Left renal cortex interstitium (tissue), 4 donors: ENCODE results near the gene CHEK1. TPM values are rescaled to one million over a fixed set of nuclear protein-coding genes. Genes with fewer than 3 reads are reported as not detected.
"Not testable (repeated sequence)": the region's sequence is repeated elsewhere in the genome, so short reads cannot be mapped to it uniquely, and the experiment has no call there.

ENCODE experiments used
- DNase-seq, 4 donors: peaks; one replicate each; pipeline ENCODE4 v3.0.0-alpha.2; 2013; ENCODE audit warnings: low read depth in 4 of 4, low spot score in 2 of 4, missing footprints in 1 of 4
- polyA plus RNA-seq, 4 donors: library from polyadenylated mRNA; unstranded; fragments of 120-200 nt; gene quantifications; one replicate each; pipeline ENCODE4 v1.2.1, GENCODE V29; 2013; ENCODE audit not compliant: insufficient read length in 4 of 4

CHEK1 gene
- polyA plus RNA-seq, 4 donors, result 25.4 to 29.6 (median 27.2) TPM

DNA sequence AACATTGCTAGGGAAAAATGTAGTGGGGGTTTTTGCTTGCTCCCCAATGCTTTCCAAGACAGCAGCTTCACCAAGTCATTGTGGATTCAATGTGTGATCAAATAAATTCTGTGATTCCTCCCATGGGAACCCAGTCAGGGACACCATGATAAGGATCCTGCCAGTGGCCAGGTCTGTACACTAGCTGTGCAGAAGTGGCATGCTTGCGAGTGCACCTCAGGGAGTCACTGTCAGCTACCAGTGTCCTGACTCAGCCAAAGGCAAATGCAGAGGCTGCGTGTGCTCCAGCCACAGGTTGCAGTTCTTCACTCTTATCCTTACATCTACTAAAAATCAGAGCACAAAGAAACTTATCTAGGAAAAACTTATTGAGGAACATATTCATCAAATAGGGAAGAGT is 65.0 kb downstream of the CHEK1 start:
- DNase-seq, result no peak

DNA sequence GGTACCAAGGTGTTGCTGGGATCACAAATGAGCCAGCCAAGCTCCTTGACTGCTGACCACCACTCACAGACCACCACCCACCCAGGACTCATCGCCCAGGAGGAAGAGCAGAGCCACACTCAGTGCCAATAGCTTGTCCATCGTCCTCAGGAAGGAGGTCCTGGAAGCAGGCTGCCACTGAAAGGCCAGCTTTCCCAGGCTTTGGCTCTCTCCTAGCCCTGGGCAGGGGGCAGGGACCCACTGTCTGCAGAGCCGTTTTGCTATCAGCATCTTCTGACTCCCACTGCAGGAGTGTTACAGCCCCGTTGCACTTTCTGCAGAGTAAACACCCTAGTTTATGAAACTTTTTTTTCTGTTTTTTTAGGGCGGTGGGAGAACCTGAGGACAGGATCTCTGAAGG is 67.9 kb downstream of the CHEK1 start:
- DNase-seq, result no peak

DNA sequence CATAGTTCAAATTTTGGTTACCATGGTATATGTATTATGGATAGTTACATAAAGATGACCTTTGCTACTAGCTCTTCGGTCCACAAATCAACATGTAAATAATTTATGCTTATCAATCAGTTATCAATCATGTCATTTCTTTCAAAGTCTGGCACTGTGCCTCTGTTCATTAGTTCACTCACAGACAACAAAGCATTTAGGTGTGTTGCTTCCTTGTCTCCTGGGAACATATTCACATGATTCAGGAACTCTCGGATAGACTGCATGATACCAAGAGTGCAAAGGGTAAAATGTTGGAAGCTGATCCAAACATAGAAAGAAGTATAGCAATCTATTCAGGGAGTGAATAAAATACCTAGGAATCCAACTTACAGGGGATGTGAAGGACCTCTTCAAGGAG is 70.0 kb downstream of the CHEK1 start:
- no peak for DNase-seq

DNA sequence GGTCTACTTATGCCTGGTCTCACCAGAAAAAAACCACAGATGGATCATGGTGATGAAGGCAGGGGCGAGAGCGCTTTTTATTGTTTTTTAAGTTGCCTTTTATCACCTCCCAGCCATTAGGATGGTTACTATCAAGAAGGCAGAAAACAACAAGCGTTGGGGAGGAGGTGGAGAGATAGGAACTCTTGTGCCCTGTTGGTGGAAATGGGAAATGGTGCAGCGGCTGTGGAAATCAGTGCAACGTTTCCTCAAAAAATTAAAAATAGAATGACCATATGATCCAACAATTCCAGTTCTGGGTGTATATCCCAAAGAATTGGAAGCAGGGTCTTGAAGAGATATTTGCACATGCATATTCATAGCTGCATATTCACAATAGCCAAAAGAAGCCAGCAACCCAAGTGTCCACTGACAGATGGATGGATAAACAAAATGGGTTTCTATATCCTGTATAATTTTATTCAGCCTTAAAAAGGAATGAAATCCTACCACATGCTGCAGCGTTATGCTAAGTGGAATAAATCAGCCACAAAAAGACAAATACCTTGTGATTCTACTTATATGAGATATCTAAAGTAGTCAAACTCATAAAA is 76.2 kb downstream of the CHEK1 start:
- no peak for DNase-seq

DNA sequence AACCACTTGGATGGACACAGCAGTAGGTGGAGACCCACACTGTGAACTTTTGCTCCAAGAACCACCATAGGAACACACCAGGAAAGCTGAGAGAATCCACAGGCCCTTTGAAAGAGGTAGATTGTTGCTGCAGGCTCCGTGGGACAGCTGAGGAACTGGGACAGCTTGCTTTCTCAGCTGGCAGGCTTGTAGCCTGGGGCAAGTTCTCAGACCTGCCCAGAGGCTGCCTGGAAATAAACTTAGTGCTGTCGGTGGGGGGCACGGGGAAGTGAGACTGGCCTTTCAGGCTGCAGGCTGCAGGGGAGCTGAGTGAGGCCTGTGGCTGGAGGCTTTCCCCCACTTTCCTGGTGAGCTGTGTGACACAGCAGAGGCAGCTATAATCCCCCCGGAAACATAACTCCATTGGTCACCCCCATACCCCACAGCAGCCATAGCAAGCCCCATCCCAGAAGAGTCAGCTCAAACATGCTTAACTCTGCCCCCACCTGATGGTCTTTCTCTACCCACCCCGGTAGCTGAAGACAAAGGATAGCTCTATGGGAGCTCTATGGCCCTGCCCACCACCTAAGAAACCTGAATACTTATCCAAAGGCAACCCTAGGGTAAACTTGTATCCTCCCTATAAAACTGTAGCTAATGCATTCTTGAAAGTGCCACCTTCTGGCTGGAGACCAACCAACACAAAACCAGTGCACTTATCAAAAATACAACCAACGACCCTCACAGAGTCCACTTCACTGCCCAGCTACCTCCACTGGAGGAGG is 77.1 kb downstream of the CHEK1 start:
- DNase-seq, result no peak

DNA sequence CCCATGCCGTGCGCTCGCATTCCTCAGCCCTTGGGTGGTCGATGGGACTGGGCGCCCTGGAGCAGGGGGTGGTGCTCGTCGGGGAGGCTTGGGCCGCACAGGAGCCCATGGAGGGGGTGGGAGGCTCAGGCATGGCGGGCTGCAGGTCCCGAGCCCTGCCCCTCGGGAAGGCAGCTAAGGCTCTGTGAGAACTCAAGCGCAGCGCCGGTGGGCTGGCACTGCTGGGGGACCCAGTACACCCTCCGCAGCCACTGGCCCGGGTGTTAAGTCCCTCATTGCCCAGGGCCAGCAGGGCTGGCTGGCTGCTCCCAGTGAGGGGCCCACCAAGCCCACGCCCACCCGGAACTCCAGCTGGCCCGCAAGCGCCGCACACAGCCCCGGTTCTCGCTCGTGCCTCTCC is 79.7 kb downstream of the CHEK1 start:
- not testable (repeated sequence) for DNase-seq

DNA sequence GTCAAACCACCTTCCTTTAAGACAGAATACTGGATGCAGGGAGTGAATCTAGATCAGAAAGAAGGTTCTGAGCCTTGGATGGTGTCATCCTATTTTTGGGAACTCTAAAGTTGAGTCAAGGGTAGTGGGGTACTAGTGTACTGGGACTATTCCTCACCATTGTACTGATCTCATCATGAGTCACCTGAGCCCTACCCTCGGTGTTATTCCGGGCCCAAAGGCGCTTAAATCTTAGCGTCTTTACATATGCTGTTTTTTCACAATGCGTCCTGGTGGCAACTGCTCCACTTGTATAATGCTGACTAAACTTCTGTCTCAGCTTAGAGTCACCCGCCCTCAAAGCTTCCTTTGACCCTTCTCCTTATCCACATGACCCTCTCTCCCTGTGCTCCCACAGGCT is 95.8 kb downstream of the CHEK1 start:
- no peak for DNase-seq

DNA sequence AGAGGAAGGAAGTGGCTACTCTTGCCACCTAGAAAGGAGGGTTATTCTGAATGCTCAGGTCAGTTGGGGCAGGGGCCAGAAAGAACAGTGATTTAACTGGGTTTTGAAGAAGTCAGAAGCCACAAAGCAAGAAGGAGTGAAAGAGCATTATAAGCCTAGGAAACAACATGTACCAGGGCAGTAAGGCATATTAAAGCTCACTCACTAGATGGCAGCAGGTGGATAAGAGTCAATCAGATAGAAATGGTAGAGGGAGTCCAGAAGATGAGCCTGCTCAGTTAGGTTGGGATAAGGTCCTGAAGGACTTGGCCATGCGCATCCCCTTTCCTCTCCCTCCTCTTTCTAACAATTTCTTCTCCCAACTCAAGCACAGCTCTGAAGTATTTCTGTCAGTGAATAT is 99.2 kb downstream of the CHEK1 start:
- DNase-seq, result no peak

Other genes starting within 250 kb of the CHEK1 start
- gene FEZ1, start 128.9 kb upstream of the CHEK1 start, polyA plus RNA-seq, result 10 to 100 TPM in 2 of 4 donors, 1 to 10 TPM in 2; 8.1 to 12.1 (median 9.9) TPM
- 100 to 1,000 TPM; 108 to 131 (median 110) TPM for gene EI24, start 55.7 kb upstream of the CHEK1 start, polyA plus RNA-seq
- 100 to 1,000 TPM; 189 to 201 (median 194) TPM for gene STT3A, start 32.3 kb upstream of the CHEK1 start, polyA plus RNA-seq
- 1 to 10 TPM in 1 of 4 donors, under 1 TPM in 3; 0.29 to 1.6 (median 0.64) TPM for gene ACRV1, start 55.7 kb downstream of the CHEK1 start, polyA plus RNA-seq
- gene PATE1, start 121.1 kb downstream of the CHEK1 start, polyA plus RNA-seq, result not detected
- gene PATE2, start 153.7 kb downstream of the CHEK1 start, polyA plus RNA-seq, result under 1 TPM in 2 of 4 donors, not detected in 2; 0.08 to 0.27 TPM
- gene PATE3, start 163.0 kb downstream of the CHEK1 start, polyA plus RNA-seq, result not detected
- gene PATE4, start 208.2 kb downstream of the CHEK1 start, polyA plus RNA-seq, result under 1 TPM in 1 of 4 donors, not detected in 3; 0.30 TPM